ENCODE results near the gene ADGRL4. TPM values are rescaled to one million over a fixed set of nuclear protein-coding genes. Genes with fewer than 3 reads are reported as not detected.

The ADGRL4 gene
- 7.0 and 10.4 TPM in 2 replicates for total RNA-seq

DNA sequence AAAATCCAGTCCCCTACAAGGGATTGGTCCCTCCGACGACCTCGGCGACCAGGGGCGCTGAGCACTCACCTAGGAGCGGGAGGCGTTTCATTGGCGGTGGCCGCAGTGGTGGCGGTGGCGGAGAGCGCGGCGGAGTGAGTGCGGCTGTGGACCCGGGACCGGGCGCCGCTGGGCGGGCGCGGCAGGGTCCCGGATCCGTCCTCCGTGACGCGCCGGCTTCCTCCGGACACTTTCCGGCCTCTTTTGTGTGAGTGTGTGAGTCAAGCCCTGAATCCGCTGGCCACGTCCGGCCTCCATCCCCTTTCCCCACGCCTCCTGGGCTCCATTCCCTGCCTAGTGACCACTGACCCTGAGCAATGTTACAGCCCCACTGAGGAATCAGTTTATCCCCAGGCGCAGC, at the start of gene ADGRL4:
Gene ADGRL4, minus strand, starts transcription at position 167 of the 400 bp plus-strand sequence. Its CDS starts 76 bp downstream, at position 91.

Data from bronchus fibroblast of lung (primary cell).